K562 (cell line): ENCODE results near the gene CDC20. TPM values are rescaled to one million over a fixed set of nuclear protein-coding genes. Genes with fewer than 3 reads are reported as not detected.

ENCODE experiments used
- CBX2 ChIP-seq: fragments of 200-600 bp; sonication (generic); IDR thresholded peaks from one replicate; pipeline ENCODE4 v1.6.1; 2012; ENCODE audit warnings: mild to moderate bottlenecking, low read length, inconsistent platforms; ENCODE audit not compliant: insufficient read depth, poor library complexity, severe bottlenecking
- CEBPB ChIP-seq: fragments of 450-650 bp; IDR thresholded peaks from 2 replicates; pipeline ENCODE4 v1.6.1; 2016; ENCODE audit warnings: missing genetic modification characterization, missing compliant biosample characterization
- CHD2 ChIP-seq: IDR thresholded peaks from 2 replicates; pipeline ENCODE4 v1.6.1; 2011; ENCODE audit warnings: low read depth, low read length
- DDX20 ChIP-seq: fragments of 450-650 bp; IDR thresholded peaks from 2 replicates; pipeline ENCODE4 v1.6.1; 2016; ENCODE audit warnings: missing genetic modification characterization, low read depth, mild to moderate bottlenecking, missing compliant biosample characterization, moderate library complexity
- EGR1 ChIP-seq: fragments of 450-650 bp; conservative IDR thresholded peaks from 2 replicates; pipeline ENCODE4 v1.6.1; 2017; ENCODE audit warnings: mild to moderate bottlenecking
- HDGF ChIP-seq: fragments of 450-650 bp; IDR thresholded peaks from 2 replicates; pipeline ENCODE4 v1.6.1; 2016
- HNRNPL ChIP-seq: fragments of 200-400 bp; formaldehyde crosslinking; IDR thresholded peaks from 2 replicates; pipeline ENCODE4 v1.6.1; 2017; ENCODE audit warnings: low read depth, mild to moderate bottlenecking, low read length
- MAFK ChIP-seq: IDR thresholded peaks from 2 replicates; pipeline ENCODE4 v1.6.1; 2011; ENCODE audit warnings: low read length, improper control_type of control experiment
- MCM7 ChIP-seq, 2 experiments: fragments of 450-650 bp; IDR thresholded peaks; 2 replicates each; pipeline ENCODE4 v1.6.1; 2016 to 2018
- PTRF ChIP-seq: fragments of 450-650 bp; IDR thresholded peaks from 2 replicates; pipeline ENCODE4 v1.6.1; 2016; ENCODE audit warnings: mild to moderate bottlenecking, missing genetic modification characterization, missing compliant biosample characterization
- RBBP5 ChIP-seq: fragments of 200-600 bp; sonication (generic); IDR thresholded peaks from 2 replicates; pipeline ENCODE4 v1.6.1; 2012; ENCODE audit warnings: borderline replicate concordance, mild to moderate bottlenecking, low read length, control low read depth, inconsistent platforms; ENCODE audit not compliant: insufficient read depth, poor library complexity, severe bottlenecking
- RFX7 ChIP-seq: fragments of 250-450 bp; sonication (Bioruptor Pico); IDR thresholded peaks from 2 replicates; pipeline ENCODE4 v1.5.1; 2021; ENCODE audit warnings: mild to moderate bottlenecking
- SIN3A ChIP-seq, 2 experiments: fragments of 150-350 bp in 1 of 2; IDR thresholded peaks; 2 replicates each; pipeline ENCODE4 v1.6.1; 2011 to 2016; ENCODE audit warnings: borderline replicate concordance in 2 of 2, low read depth in 2 of 2, low read length in 2 of 2, mild to moderate bottlenecking in 2 of 2, moderate library complexity in 2 of 2; ENCODE audit not compliant: control insufficient read depth in 1 of 2
- STAT5A ChIP-seq: IDR thresholded peaks from 2 replicates; pipeline ENCODE4 v1.6.1; 2012; ENCODE audit warnings: low read length, inconsistent platforms, borderline replicate concordance
- ZNF449 ChIP-seq: fragments of 250-450 bp; sonication (Bioruptor Pico); IDR thresholded peaks from 2 replicates; pipeline ENCODE4 v1.8.0; 2022; ENCODE audit warnings: moderate library complexity, mild to moderate bottlenecking, inconsistent platforms
- ZNF551 ChIP-seq: fragments of 250-450 bp; sonication (Bioruptor Pico); IDR thresholded peaks from 2 replicates; pipeline ENCODE4 v1.5.0; 2021; ENCODE audit warnings: mild to moderate bottlenecking, moderate library complexity
- polyA plus RNA-seq, 8 experiments: library from polyadenylated mRNA; depleted of rRNA in 4 of 8; stranded (reverse) in 5 of 8; unstranded in 3 of 8; fragments of >200 nt; fragmentation: Nextera tagmentation in 2 of 8; fragmentation: Illumina TruSeq in 1 of 8; extraction: Ambion mirVana in 2 of 8; extraction: Trizol in 1 of 8; gene quantifications; 2 replicates each; pipeline versions ENCODE4 v1.2.1 to v1.2.3, GENCODE V29; 2011 to 2014; ENCODE audit warnings: inconsistent platforms in 1 of 8, missing spikeins in 1 of 8
- total RNA-seq, 7 experiments: library from RNA; depleted of rRNA in 6 of 7; stranded (reverse); fragments of >200 nt in 6 of 7; fragmentation: Illumina TruSeq in 2 of 7; extraction: Trizol in 2 of 7; gene quantifications; 2 replicates each; pipeline versions ENCODE4 v1.2.1 to v1.2.3, GENCODE V29; 2011 to 2021; ENCODE audit warnings: low replicate concordance in 1 of 7
- TF ChIP-seq, protein P1 (sequence below): sonication (generic); formaldehyde crosslinking; IDR thresholded peaks from 2 replicates; pipeline ENCODE4 v1.4.0; 2020; ENCODE audit warnings: mild to moderate bottlenecking, missing genetic modification reagents
- TF ChIP-seq, protein P2 (sequence below): fragments of 450-650 bp; IDR thresholded peaks from 2 replicates; pipeline ENCODE4 v1.6.1; 2016; ENCODE audit warnings: low read depth, mild to moderate bottlenecking, moderate library complexity

CDC20 gene
- total and polyA plus RNA-seq, 9 of the 15 experiments (the other 6 are each of a cell fraction or from before 2014, with no cell fraction given), result 45.2 to 224 (median 121) TPM

DNA sequence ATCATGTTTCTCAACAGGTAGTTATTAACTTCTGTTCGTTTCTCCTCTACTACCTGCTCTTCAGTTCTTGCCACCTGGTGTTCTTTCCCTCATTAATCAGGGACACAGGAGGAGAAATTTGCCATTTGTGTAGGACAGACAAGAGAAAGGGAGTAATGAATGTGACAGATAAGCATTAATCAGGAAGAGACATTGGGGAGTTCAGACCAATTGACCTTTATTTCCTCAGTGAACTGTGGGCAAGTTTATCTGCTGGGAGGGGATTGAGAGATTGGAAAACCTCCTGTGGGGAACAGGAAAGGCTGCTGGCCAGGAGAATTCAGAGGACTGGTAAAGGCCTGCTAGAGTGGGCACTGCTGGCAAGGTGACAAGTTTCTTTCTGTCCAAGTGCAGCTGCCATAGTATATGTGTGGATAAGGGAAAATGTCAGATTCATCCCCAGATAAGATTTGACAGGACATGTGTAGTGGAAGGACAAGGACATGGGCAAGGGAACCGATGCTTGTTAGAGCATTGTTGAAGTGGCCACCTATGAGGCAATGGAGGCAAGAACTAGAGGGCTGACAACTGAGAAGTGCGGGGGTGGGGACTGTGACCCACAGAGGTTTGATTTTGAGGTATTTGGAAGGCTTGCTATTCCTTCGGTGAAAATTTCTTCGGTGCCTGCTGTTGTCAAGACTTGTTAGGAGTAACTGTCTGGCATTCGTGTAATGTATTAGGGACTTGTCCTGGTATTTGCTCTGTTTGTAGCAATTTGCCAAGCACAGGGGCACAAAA, 43.5 kb downstream of the CDC20 start (continued):
- no peak for TF ChIP-seq ZNF449
- TF ChIP-seq, protein P1, sequence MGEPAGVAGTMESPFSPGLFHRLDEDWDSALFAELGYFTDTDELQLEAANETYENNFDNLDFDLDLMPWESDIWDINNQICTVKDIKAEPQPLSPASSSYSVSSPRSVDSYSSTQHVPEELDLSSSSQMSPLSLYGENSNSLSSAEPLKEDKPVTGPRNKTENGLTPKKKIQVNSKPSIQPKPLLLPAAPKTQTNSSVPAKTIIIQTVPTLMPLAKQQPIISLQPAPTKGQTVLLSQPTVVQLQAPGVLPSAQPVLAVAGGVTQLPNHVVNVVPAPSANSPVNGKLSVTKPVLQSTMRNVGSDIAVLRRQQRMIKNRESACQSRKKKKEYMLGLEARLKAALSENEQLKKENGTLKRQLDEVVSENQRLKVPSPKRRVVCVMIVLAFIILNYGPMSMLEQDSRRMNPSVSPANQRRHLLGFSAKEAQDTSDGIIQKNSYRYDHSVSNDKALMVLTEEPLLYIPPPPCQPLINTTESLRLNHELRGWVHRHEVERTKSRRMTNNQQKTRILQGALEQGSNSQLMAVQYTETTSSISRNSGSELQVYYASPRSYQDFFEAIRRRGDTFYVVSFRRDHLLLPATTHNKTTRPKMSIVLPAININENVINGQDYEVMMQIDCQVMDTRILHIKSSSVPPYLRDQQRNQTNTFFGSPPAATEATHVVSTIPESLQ (CRISPR knock-in tag), result no peak
- no peak for TF ChIP-seq RBBP5
- no peak for TF ChIP-seq PTRF (tag)
- no peak for TF ChIP-seq MCM7 (IDR thresholded peaks at IDR 0.05)
- TF ChIP-seq HNRNPL, result no peak
- TF ChIP-seq CEBPB (tag), result no peak
- TF ChIP-seq CBX2, result no peak
- TF ChIP-seq CHD2, result no peak
- TF ChIP-seq DDX20 (tag), result no peak
- TF ChIP-seq STAT5A, result peak; percentile 62; the same call in 1 of the 2 replicates
- TF ChIP-seq HDGF, result no peak
- TF ChIP-seq MAFK, result no peak
- no peak for TF ChIP-seq RFX7 (CRISPR knock-in tag)
- TF ChIP-seq ZNF551 (CRISPR knock-in tag), result no peak
- no peak for TF ChIP-seq SIN3A (IDR thresholded peaks at IDR 0.05; ENCODE audit: borderline replicate concordance in 2 of 2, control insufficient read depth in 1 of 2, low read depth in 2 of 2, low read length in 2 of 2)
- TF ChIP-seq, protein P2, sequence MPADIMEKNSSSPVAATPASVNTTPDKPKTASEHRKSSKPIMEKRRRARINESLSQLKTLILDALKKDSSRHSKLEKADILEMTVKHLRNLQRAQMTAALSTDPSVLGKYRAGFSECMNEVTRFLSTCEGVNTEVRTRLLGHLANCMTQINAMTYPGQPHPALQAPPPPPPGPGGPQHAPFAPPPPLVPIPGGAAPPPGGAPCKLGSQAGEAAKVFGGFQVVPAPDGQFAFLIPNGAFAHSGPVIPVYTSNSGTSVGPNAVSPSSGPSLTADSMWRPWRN, result peak; percentile 54; the same call in 1 of the 2 replicates
- TF ChIP-seq EGR1, result no peak
